ENCODE results near the gene PSMB10.
"Not testable (repeated sequence)": the region's sequence is repeated elsewhere in the genome, so short reads cannot be mapped to it uniquely, and the experiment has no call there.

Gene PSMB10

DNA sequence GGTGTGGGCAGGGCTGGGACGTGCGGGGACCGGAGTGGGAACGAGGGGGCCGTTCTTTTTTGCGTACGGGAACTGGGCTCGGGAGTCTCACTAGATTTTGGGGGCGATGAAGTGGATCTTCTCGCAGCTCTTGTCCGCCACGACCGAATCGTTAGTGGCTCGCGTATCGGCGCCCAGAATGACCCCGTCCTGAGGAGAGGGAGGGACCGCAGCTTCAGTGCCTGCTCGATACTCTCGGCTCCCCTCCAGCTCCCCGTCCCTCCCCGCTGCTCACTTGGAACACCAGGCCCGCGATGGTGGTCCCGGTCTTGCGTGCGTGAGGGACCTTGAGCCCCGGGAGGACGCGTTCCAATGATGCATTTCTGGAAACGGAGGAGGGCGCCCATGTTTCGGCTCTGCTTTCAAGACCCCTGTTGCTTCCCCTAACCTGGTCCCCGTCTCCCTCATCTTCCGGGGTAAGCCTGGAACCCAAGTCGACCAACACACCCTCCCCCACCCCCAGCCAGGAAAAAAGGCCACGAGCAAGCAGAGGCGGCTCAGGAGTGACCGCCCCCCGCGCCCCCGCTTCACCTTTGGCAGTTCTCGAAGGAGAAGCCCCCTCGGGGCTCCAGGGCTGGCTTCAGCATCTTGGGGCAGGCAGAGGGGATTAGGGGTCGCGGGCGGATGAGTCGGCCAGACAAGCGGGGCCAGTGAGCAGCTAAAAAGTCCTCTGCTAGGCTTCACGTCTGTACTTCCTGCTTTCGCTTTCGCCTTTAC is at the start of gene PSMB10:
TSS of gene PSMB10 (minus strand) at position 727 of the 756 bp plus-strand sequence. CDS start at position 626, 101 bp downstream.
- DNase-seq, result peak; percentile 53

DNA sequence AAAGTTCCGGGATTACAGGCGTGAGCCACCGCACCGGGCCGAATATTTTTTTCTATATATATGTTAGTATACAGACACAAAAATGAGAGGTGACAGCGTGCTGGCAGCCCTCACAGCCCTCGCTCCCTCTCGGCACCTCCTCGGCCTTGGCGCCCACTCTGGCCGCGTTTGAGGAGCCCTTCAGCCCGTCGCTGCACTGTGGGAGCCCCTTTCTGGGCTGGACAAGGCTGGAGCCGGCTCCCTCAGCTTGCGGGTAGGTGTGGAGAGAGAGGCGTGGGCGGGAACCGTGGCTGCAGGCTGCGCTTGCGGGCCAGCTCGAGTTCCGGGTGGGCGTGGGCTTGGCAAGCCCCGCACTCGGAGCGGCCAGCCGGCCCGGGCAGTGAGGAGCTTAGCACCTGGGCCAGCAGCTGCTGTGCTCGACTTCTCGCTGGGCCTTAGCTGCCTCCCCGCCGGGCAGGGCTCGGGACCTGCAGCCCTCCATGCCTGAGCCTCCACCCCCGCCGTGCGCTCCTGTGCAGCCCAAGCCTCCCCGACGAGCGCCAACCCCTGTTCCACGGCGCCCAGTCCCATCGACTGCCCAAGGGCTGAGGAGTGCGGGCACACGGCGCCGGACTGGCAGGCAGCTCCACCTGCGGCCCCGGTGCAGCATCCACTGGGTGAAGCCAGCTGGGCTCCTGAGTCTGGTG is 45.5 kb upstream of the PSMB10 start:
- DNase-seq, result no peak

DNA sequence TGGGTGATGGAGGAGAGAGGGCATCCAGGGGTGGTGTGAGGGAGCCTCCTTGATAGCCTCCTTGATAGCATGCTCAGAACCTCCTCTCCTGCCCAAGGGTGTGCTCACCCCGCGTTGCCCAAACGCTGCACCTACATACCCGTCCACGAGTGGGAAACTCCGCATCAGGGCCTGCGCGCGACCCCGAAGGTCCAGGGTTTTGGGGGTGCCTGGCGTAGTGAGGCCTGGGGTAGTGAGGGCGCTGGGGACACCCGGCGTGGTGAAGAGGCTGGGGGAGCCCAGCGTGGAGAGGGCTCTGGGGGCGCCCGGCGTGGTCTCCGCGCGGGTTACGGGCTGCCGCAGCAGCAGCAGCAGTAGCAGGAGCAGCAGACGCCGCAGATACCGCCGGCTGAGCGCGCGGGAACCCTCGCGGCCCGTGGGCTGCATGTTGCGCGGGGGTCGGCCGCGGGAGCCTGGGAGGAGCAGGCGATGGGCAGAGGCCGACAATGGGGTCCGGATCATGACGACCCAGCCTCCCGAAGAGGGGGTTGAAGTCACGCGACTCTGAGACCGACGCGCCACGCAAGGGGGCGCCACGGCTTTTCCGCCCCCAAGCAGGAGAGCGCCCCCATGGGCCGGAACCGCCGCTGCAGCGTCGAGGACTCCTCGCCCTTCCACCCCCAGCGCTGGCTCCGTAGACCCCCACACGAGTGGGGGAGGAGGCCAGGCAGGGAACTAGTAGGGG is 43.5 kb upstream of the PSMB10 start, which contains the start of gene DPEP3:
TSS of gene DPEP3 (minus strand) at position 545 of the 724 bp plus-strand sequence. CDS start at position 426, 119 bp downstream.
- DNase-seq, result no peak

DNA sequence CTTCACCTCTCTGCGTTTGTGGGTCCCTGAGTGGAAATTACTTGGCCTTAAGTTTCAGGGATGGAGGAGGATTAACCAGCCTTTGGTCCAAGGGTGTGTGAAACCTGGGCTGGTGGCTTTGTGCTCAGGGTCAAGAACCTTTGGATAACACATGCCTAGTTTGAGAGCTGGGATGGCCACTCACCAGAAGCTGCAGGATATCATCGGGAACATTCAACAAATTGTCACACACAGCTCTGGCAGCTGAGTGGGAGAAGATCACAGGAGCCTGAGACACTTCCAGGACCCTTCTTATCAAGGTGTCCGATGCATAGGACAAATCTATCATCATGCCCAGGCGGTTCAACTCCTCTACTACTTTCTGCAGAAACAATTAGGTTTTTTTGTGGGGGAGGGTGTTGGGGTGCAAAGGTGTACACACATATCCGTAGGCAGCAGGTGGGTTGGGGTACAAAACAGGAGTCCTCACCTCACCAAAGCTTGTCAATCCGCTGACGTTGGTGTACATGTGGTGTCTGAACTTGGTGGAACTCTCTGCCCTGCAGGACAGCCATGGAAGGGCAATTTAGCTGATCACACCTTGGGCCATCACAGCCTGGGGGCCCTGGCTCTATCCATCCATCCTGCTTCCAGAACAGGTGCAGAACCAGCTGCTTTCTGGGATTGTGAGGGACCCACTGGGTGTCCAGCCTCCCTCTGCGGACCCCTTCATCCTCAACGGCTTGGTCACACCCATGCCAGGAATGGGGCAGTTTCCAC is 41.0 kb upstream of the PSMB10 start:
- no peak for DNase-seq

DNA sequence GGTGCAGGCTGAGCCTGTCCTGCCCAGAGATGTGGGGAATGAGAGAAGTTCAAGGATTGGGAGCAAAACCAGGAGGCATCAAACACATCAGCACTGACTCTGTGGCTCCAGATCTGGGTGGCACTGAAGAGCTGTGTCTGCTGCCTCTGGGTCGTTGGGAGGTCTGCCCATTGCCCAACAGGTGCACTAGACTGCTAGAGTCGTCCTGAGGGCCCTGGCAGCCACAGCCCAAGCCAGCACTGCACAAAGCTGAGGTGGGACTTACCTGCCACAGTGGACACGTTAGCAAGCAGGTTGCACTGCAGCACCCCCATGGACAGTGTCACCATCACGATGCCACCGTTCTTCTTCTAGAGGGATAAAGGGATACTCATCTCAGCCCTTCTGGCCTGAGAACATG is 40.4 kb upstream of the PSMB10 start:
- DNase-seq, result no peak

DNA sequence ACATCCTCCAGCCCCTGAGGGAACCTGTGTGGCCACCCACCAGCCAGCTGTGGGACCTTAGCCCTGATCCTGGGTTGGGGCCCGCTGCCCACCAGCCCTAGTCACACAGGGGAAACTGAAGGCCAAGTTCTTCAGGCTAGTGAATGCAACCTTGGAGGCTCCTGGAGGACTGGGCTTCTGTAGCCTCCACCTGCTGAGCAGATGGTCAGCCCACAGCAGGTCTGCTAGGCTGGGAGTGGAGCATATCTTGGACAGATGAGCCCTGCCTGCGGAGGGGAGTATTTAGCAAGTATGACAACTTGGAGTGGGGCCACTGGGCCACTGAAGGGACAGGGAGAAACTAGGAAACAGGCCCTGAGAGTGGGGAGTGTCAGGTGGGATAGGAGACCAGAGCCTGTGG is 39.6 kb upstream of the PSMB10 start:
- no peak for DNase-seq

DNA sequence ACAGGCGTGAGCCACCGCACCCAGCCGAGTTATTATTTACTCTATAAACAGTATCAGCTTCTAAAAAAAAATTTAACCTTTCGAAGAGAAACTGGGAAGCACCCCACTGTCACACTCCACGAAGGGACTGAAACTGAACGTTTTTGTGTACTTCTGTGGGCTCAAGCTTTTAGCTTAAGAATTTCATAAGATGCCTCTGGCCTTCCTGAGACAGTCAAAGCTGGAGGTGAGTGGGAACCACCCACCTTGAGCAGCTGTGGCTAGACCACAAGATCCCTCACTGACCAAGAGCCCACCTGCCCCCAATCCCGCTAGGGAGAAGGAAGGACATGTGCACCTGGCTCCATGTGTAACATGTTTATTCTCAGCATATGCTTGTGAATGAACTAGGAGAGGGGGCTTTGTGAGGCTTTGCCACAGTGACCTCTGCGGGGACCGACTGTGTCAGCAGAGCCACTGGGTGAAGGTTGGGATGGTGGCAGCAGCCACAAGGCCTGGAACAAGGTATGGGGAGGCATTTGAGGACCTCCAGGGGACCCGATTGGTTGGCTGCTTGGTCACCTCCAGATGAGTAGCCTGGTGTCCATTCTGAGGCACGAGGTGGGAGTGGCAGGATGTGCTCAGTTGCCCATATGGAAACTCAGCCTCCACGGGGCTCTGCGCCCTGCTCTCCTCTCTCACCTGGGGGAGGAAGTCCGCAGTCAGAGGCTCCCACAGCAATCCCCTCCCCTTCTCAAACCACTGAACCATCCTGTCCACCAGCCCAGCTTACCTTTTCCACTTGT is 38.9 kb upstream of the PSMB10 start:
- no peak for DNase-seq

DNA sequence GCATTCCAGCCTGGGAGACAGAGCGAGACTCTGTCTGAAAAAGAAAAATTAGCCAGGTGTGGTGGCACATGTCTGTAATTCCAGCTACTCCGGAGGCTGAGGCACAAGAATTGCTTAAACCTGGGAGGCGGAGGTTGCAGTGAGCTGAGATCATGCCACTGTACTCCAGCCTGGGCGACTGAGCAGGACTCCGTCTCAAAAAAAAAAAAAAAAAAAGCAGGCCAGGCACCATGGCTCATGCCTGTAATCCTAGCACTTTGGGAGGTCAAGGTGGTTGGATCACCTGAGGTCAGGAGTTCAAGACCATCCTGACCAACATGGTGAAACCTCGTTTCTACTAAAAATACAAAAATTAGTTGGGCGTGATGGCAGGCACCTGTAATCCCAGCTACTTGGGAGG is 35.6 kb upstream of the PSMB10 start:
- DNase-seq, result not testable (repeated sequence)

DNA sequence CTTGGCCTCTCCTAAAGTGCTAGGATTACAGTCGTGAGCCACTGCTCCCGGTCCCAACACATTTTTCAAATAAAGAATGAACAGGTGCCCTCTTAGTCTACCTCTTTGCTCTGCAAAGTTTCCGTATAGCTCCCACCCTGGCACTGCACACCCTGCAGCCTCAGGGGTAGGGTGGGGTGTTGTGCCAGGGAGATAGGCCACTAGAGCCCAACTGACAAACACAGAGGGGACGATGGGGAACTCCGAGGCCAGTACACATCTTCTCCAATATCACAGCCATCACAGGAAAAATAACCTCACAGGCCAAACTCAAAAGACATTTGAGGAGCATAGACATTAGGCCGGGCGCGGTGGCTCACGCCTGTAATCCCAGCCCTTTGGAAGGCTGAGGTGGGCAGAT is 34.5 kb upstream of the PSMB10 start:
- no peak for DNase-seq

DNA sequence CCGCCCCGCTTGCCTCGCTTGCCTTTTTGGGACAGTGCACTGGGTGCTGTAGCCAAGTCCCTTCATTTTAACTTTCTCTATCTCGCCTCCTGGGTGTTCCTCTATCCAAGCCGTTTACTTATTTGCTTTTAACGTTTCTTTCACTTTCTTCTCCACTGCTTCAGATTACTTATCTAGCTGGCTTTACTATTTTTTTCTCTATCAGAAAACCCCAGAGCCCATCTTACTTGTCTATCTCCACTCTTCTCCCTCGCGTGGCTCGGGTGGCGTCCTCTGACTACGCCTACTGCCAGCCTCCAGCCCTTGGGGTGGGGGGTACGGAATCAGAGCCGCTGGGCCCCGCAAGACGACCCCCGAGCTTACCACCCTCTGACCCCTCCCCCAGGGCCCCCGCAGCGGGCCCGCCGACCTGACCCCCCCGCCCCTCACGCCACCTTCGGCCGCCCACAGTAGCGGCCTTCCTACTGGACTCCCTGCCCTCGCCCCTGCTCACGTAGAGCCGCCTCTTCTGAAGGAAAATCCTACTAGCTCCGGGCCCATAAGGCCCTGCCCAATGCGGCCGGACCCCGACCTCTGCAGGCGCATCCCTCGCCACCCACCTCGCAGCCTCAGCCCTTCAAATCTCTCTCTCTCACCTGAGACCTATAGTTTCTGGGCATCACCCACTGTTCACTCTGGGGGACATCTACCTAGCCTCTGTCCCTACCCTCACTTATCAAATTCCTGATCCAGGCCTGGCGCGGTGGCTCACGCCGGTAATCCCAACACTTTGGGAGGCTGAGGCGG is 32.8 kb upstream of the PSMB10 start:
- no peak for DNase-seq

DNA sequence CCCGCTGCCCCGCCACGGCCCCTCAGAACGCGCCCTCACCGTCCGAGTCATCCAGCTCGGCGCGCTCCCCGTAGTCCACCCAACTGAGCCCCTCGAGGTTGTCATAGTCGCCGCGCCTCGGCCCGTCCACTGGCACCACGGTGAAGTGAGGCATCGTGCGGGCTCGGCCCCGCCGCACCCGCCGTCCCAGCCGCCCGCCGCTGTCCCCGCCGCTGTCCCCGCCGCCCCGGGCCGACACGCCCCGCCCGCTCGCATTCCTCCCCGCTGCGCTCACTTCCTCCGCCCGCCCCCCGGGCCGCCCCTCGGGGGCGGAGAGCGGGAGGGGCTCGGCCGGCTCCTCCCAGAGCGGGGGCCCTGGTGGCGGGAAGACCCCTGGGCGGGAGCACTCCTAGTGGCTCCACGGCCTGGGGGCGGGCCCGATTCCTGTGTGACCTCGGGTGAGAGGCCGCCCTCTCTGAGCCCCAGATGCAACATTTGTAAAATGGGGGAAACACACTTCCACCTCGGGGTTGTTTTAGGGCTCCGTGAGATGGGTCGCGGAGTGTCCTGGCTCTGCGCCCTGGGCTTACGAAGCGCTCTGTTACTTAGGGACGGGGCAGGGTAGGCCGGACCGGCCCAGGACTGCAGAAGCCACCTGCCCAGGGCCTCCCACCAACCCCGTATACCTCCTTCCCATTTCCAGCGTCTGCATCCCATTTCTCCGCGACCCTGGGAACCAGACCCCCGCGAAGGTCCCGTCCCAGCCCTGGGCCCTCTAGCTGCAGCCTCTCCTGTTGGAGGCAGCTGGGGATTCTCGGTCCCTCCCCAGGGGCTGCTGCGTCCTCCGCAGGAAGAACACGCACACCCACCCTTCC is 32.0 kb upstream of the PSMB10 start, which contains the start of gene SLC12A4:
TSS of gene SLC12A4 (minus strand) at position 238 of the 854 bp plus-strand sequence. CDS start at position 154, 84 bp downstream.
- DNase-seq, result peak; percentile 87

DNA sequence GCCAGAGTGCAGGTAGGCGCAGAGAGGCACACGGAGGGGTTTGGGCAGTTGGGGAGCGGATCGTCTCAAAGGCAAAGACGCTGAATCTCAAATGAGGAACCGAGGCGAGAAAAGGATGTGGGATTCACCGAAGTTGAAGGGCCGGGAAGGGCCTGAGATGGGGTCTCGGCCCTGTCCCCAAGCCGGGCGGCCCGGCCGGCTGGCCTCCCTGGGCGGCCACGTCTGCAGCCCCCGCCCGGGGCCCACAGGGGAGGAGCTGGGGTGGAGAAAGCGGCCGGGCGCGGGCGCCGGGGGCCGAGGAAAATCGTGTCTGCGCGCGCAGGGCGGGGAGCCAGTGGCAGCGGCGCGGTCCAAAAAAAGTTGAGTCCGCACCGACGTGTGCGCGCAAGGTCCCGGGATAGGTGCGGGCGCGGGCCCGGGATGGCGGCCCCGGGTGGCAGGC is 31.3 kb upstream of the PSMB10 start:
- peak; percentile 44 for DNase-seq

DNA sequence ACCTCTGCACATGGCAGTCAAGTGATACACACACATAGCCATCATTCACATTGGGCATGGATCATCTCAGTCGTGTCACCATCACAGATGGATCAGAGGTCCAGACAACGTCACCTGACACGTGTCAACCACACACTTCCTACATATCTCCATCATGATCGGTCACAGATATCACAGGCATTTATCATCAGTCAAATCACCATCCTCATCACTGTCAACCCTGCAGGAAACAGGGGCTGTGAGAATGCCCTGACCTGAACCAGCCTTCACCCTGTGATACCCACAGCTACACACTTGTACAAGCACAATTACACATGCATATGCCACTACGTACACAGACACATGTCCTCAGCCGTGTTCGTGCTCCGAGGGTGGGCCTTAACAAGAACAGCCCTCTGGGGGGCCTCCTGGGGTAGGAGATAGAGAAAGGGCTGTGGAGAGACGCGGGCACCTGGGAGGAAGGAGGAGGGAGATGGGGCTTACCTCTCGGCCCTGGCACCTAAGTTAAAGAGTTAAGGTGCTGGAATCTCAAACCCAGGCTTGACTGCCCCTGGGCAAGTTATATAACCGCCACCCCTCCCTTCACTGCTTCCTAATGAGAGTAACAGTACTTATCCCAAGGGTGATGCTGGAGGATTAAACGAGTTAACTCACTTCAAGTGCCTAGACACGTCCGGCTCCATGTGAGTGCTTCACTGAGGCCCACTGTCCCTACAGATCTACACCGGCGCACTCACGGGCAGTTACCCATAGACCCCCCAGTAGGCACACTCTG is 30.7 kb upstream of the PSMB10 start:
- peak; percentile 28 for DNase-seq

DNA sequence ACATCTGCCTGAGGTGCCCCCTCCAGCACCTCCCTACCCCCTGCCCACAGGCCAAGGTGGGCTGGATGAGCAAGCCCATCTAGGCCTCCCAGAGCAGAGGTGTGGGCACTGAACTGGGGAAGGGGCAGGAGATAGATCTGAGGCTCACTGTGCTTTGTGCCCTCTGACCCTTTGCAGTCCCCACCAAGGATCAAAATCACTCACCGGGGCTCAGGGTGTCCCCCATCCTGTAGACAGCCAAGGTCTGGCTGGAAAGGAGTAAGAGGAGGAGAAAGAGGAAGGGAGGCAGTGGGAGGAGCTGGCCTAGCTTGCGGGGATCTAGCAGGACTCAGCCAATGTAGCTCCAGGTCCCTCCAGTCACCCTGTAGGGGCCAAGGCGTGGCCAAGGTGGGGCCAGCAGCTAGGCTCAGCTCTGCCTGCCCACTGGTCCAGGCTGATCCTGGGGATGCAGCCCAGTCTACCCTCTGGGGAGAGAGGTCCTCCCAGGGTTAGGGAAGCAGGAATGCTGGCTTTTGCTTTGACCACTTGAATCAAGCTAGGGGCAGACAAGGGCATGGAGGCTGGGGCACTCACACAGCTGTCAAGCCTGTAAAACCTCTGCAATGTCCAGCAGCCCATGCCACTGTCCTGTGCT is 30.0 kb upstream of the PSMB10 start:
- no peak for DNase-seq

DNA sequence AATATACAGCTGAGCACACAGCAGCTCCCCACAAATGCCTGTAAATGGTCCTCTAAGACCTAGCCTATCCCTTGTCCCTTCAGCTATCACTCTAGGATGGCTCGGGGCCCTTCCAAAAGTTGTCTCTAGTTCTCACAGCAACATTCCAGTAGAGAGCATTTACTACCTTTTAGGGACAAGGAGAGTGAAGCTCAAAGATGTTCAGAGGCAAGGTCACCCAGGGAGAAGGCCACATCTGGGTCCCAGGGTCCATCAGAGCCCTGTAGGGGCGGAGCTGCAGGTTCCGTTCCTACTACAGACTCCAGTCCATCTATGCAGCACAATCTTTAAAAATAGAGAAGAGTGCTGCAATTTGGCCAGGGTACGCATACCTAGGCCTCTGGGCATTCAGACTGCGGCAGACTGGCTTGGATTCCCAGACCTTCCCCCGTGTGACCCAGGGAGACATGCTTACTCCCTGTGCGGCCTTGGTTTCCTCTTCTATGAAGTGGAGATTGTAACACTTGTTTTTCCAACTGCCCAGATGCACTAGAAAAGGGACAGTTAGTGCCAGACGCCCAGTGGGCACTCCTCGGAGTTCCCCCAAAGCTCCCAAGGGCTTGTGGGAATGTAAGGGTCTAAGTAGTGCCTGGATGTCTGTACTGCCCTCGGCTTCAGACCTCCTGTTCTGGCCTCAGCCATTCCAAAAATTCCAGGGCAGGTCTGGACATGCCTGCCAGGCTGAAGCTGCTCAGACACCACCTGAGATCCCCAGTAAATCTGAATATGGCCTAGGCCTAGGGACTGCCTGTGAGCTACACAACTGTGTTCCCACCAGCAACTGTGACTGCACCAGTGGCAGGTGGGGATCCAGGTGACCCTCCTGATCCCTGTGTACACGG is 29.3 kb upstream of the PSMB10 start:
- DNase-seq, result no peak

DNA sequence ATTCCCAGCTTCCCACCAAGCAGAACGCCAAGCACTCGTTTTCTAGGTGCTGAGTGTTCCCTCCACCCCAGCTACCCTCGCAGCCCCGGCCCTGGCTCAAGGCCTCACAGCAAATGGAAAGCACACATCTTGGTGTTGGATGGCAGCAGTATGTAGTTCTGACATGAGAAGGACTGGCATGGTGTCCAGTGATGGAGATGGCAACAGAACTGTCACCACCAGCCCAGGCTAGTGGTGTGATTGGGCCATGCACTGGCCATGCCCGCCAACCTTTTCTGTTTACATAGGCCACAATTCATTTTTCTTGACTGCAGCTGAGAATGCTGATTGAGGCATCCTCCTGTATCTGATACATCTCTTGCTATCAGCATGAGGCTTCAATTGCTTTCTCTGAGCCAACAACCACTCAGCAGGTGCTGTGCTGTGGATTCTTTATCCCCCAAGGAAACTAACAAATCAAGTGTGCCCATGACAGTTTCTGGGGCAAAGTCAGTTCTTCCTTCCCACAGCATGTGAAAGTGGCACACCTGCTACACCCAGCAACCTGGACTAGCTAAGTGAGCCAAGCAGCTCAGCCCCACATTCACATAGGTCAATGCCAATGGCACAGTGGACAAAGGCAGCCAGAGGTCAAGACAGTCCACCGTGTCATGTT is 28.0 kb upstream of the PSMB10 start:
- DNase-seq, result no peak
